NCI-H187 (cell line): ENCODE data around the gene BMS1.
"Not testable (repeated sequence)": the region's sequence is repeated elsewhere in the genome, so short reads cannot be mapped to it uniquely, and the experiment has no call there.

ENCODE experiments used
- DNase-seq, 2 experiments: peaks; one replicate each; lab custom pipeline; 2025; lab: John Stamatoyannopoulos, UW

BMS1 gene

GRCh38 chr10:42785759-42786158 is 3.2 kb downstream of the BMS1 start:
- no peak for DNase-seq

GRCh38 chr10:42790835-42791234 is 8.2 kb downstream of the BMS1 start:
- no peak for DNase-seq

- DNase-seq = no peak
Measured at GRCh38 chr10:42795701-42796100, 13.1 kb downstream of the BMS1 start.

GRCh38 chr10:42801135-42801534 is 18.5 kb downstream of the BMS1 start:
- DNase-seq = no peak

- no peak for DNase-seq
Measured at GRCh38 chr10:42802876-42803275, 20.3 kb downstream of the BMS1 start.

GRCh38 chr10:42809676-42810075 is 27.1 kb downstream of the BMS1 start:
- no peak for DNase-seq

GRCh38 chr10:42812028-42812427 is 29.4 kb downstream of the BMS1 start:
- no peak for DNase-seq

- DNase-seq = not testable (repeated sequence)
Measured at GRCh38 chr10:42813989-42814687, 31.5 kb downstream of the BMS1 start.

GRCh38 chr10:42816334-42816733 is 33.7 kb downstream of the BMS1 start:
- DNase-seq = not testable (repeated sequence)

- DNase-seq = no peak
Measured at GRCh38 chr10:42816912-42817311, 34.3 kb downstream of the BMS1 start.

- DNase-seq = not testable (repeated sequence)
Measured at GRCh38 chr10:42817417-42817816, 34.8 kb downstream of the BMS1 start.

- not testable (repeated sequence) for DNase-seq
Measured at GRCh38 chr10:42826759-42827158, 44.2 kb downstream of the BMS1 start.

- no peak for DNase-seq
Measured at GRCh38 chr10:42827201-42827600, 44.6 kb downstream of the BMS1 start.

GRCh38 chr10:42828391-42828790 is 45.8 kb downstream of the BMS1 start:
- not testable (repeated sequence) for DNase-seq

GRCh38 chr10:42830237-42830636 is 47.6 kb downstream of the BMS1 start:
- no peak for DNase-seq

GRCh38 chr10:42836096-42836495 is 53.5 kb downstream of the BMS1 start:
- DNase-seq = no peak

- no peak for DNase-seq
Measured at GRCh38 chr10:42836771-42837468, 54.3 kb downstream of the BMS1 start.

GRCh38 chr10:42844810-42845209 is 62.2 kb downstream of the BMS1 start:
- DNase-seq = not testable (repeated sequence)

- not testable (repeated sequence) for DNase-seq
Measured at GRCh38 chr10:42847261-42847660, 64.7 kb downstream of the BMS1 start.

- no peak for DNase-seq
Measured at GRCh38 chr10:42850931-42851330, 68.3 kb downstream of the BMS1 start.

GRCh38 chr10:42859256-42859655 is 76.7 kb downstream of the BMS1 start:
- DNase-seq = no peak

GRCh38 chr10:42860016-42860415 is 77.4 kb downstream of the BMS1 start:
- not testable (repeated sequence) for DNase-seq

GRCh38 chr10:42862801-42863200 is 80.2 kb downstream of the BMS1 start:
- not testable (repeated sequence) for DNase-seq

- no peak for DNase-seq
Measured at GRCh38 chr10:42864575-42864974, 82.0 kb downstream of the BMS1 start.
